Breast epithelium (tissue), 4 donors: ENCODE measurements around the gene TOGARAM1. TPM values are rescaled to one million over a fixed set of nuclear protein-coding genes. Genes with fewer than 3 reads are reported as not detected.

Source experiments
- DNase-seq, 2 donors: peaks; one replicate each; pipeline ENCODE4 v3.0.0-alpha.2; 2019; ENCODE audit warnings: low spot score in 2 of 2
- H3K27ac ChIP-seq, 2 donors: fragments of 200-600 bp; sonication (generic) in 1 of 2; one replicate each; pipeline ENCODE4 v1.5.1; 2016 to 2019; ENCODE audit warnings: mild to moderate bottlenecking in 1 of 2
- H3K27me3 ChIP-seq, 2 donors: fragments of 200-600 bp; sonication (generic) in 1 of 2; one replicate each; pipeline versions ENCODE4 v1.5.1 to v1.6.0; 2017 to 2019; ENCODE audit warnings: control low read depth in 1 of 2, mild to moderate bottlenecking in 1 of 2
- H3K36me3 ChIP-seq: fragments of 200-600 bp; one replicate; pipeline ENCODE4 v1.5.1; 2019
- H3K4me1 ChIP-seq, 2 donors: fragments of 200-600 bp; sonication (generic); one replicate each; pipeline ENCODE4 v1.5.1; 2016 to 2019; ENCODE audit warnings: control low read depth in 1 of 2
- H3K4me3 ChIP-seq, 3 donors: fragments of 200-600 bp; sonication (generic); 1 replicate in 2 of 3; 2 replicates in 1 of 3; pipeline ENCODE4 v1.5.1; 2016 to 2019; ENCODE audit warnings: mild to moderate bottlenecking in 3 of 3, moderate library complexity in 2 of 3
- H3K9me3 ChIP-seq, 2 donors: fragments of 200-600 bp; sonication (generic) in 1 of 2; one replicate each; pipeline ENCODE4 v1.5.1; 2016 to 2019; ENCODE audit warnings: control low read depth in 1 of 2
- POLR2A ChIP-seq: fragments of 450-650 bp; IDR thresholded peaks from one replicate; pipeline ENCODE4 v1.6.1; 2016; ENCODE audit warnings: antibody characterized with exemption, mild to moderate bottlenecking, moderate library complexity
- POLR2AphosphoS5 ChIP-seq, 3 donors: sonication (generic); formaldehyde crosslinking; IDR thresholded peaks; one replicate each; pipeline ENCODE4 v1.6.1; 2017; ENCODE audit warnings: antibody characterized with exemption in 3 of 3
- intact Hi-C: fragments of 100-400 bp; cut with DNase I; formaldehyde crosslinking; loops from one replicate; pipeline ENCODE4 v1.15.1; 2023; ENCODE audit warnings: low total_unique reads
- total RNA-seq, 3 donors: library from RNA; depleted of rRNA; stranded (reverse); fragments of >200 nt; gene quantifications; one replicate each; pipeline ENCODE4 v1.1.0, GENCODE V29; 2016
- TF ChIP-seq, protein P1 (sequence below), 3 donors: fragments of 450-650 bp; IDR thresholded peaks; one replicate each; pipeline ENCODE4 v1.5.1; 2016 to 2017; ENCODE audit warnings: antibody characterized with exemption in 3 of 3, mild to moderate bottlenecking in 3 of 3, moderate library complexity in 3 of 3

The TOGARAM1 gene
- total RNA-seq, 3 donors from 2014 or later, result 21.3 to 38.1 (median 22.9) TPM

DNA sequence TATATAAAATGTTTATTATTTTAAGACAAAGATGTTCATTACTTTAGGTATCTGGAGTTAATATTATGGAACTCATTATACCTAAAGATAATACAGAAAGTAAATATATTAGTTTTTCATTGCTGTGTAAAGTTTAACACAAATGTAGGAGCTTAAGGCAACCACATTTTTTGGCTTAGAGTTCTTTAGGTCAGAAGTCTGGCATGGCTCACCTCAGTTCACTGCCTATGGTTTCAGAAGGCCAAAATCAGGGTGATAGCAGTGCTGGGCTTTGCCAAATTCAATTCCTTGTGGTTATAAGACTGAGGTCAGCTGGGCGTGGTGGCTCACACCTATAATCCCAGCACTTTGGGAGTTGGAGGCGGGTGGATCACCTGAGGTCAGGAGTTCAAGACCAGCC is 86.4 kb downstream of the TOGARAM1 start:
- no peak for DNase-seq
- Histone ChIP-seq H3K27me3 (no peaks in the 10 kb centered on the region), H3K4me1 (no peaks in the 10 kb centered on the region), H3K36me3 (no peaks in the 10 kb centered on the region), H3K27ac (no peak overlapping the region), H3K4me3 (no peak overlapping the region), H3K9me3 (no peaks in the 10 kb centered on the region)
- intact Hi-C loops, result no loop called here
- no peak for TF ChIP-seq POLR2AphosphoS5 (IDR thresholded peaks at IDR 0.05)
- TF ChIP-seq, protein P1, sequence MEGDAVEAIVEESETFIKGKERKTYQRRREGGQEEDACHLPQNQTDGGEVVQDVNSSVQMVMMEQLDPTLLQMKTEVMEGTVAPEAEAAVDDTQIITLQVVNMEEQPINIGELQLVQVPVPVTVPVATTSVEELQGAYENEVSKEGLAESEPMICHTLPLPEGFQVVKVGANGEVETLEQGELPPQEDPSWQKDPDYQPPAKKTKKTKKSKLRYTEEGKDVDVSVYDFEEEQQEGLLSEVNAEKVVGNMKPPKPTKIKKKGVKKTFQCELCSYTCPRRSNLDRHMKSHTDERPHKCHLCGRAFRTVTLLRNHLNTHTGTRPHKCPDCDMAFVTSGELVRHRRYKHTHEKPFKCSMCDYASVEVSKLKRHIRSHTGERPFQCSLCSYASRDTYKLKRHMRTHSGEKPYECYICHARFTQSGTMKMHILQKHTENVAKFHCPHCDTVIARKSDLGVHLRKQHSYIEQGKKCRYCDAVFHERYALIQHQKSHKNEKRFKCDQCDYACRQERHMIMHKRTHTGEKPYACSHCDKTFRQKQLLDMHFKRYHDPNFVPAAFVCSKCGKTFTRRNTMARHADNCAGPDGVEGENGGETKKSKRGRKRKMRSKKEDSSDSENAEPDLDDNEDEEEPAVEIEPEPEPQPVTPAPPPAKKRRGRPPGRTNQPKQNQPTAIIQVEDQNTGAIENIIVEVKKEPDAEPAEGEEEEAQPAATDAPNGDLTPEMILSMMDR (IDR thresholded peaks at IDR 0.05), result no peak
- TF ChIP-seq POLR2A, result no peak

GRCh38 chr14:45051180-45051579 is 89.2 kb downstream of the TOGARAM1 start:
- intact Hi-C loops, result no loop called here
- TF ChIP-seq POLR2A, result no peak
- TF ChIP-seq, protein P1 (IDR thresholded peaks at IDR 0.05), result no peak
- TF ChIP-seq POLR2AphosphoS5 (IDR thresholded peaks at IDR 0.05), result no peak
- no peaks in the 10 kb centered on the region for H3K27me3 ChIP-seq
- DNase-seq, result no peak
- H3K9me3 ChIP-seq, result peaks cover 0 to 6% of the 10 kb centered on the region in 2 donors
- H3K36me3 ChIP-seq, result no peaks in the 10 kb centered on the region
- H3K27ac ChIP-seq, result no peak overlapping the region
- no peaks in the 10 kb centered on the region for H3K4me1 ChIP-seq
- H3K4me3 ChIP-seq, result no peak overlapping the region

- Histone ChIP-seq H3K27me3 (no peaks in the 10 kb centered on the region), H3K36me3 (no peaks in the 10 kb centered on the region)
Observed at GRCh38 chr14:45051896-45052295, 89.9 kb downstream of the TOGARAM1 start.

DNA sequence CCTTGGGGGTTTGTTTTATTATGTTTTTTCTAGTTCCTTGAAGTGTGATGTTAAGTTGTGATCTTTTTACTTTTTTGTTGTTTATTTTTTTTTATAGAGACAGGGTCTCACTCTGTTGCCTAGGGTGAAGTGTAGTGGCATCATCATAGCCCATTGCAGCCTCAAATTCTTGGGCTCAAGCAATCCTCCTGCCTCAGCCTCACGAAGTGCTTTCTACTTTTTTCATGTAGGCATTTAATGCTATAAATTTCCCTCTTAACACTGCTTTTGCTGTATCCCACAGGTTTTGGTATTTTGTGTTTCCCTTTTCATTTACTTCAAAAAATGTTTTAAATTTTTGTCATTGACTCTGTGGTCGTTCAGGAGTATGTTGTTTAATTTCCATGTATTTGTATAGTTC is 95.4 kb downstream of the TOGARAM1 start:
- no peaks in the 10 kb centered on the region for H3K36me3 ChIP-seq
- peaks cover 0 to 14% of the 10 kb centered on the region in 2 donors for H3K9me3 ChIP-seq
- no peaks in the 10 kb centered on the region for H3K4me1 ChIP-seq
- no peak overlapping the region for H3K27ac ChIP-seq
- TF ChIP-seq, protein P1 (IDR thresholded peaks at IDR 0.05), result no peak
- TF ChIP-seq POLR2AphosphoS5 (IDR thresholded peaks at IDR 0.05) (no peak), POLR2A (no peak)
- H3K4me3 ChIP-seq, result no peak overlapping the region
- no peaks in the 10 kb centered on the region for H3K27me3 ChIP-seq
- DNase-seq, result no peak
- intact Hi-C loops, result no loop called here

More at GRCh38 chr14:45051896-45052295, 89.9 kb downstream of the TOGARAM1 start:
- no peak overlapping the region for H3K27ac ChIP-seq
- H3K4me1 ChIP-seq, result no peaks in the 10 kb centered on the region
- TF ChIP-seq POLR2AphosphoS5 (IDR thresholded peaks at IDR 0.05) (no peak), POLR2A (no peak)
- TF ChIP-seq, protein P1 (IDR thresholded peaks at IDR 0.05), result no peak
- intact Hi-C loops, result no loop called here
- H3K4me3 ChIP-seq, result no peak overlapping the region
- no peak for DNase-seq
- peaks cover 0 to 11% of the 10 kb centered on the region in 2 donors for H3K9me3 ChIP-seq

DNA sequence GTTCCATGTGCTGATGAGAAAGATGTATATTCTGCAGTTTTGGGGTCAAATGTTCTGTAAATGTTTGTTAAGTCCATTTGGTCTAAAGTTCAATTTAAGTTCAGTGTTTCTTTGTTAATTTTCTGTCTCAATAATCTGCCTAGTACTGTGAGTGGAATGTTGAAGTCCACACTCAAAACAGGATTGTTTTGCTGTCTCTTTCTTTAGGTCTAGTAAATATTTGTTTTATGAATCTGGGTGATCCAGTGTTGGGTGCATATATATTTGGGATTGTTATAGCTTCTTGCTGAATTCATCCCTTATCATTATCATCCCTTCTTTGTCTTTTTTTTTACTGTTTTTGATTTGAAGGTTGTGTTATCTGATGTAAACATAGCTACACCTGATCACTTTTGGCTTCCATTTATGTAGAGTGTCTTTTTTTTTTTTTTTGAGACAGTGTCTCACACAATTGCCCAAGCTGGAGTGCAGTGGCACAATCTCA is 95.9 kb downstream of the TOGARAM1 start:
- no peak overlapping the region for H3K4me3 ChIP-seq
- no peak for DNase-seq
- H3K36me3 ChIP-seq, result no peaks in the 10 kb centered on the region
- no peaks in the 10 kb centered on the region for H3K27me3 ChIP-seq
- intact Hi-C loops, result no loop called here
- peaks cover 0 to 14% of the 10 kb centered on the region in 2 donors for H3K9me3 ChIP-seq
- TF ChIP-seq POLR2A (no peak), POLR2AphosphoS5 (IDR thresholded peaks at IDR 0.05) (no peak)
- TF ChIP-seq, protein P1 (IDR thresholded peaks at IDR 0.05), result no peak
- H3K27ac ChIP-seq, result no peak overlapping the region
- no peaks in the 10 kb centered on the region for H3K4me1 ChIP-seq
